ENCODE data around the gene TIMM10B.

The TIMM10B gene, protein sequence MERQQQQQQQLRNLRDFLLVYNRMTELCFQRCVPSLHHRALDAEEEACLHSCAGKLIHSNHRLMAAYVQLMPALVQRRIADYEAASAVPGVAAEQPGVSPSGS

DNA sequence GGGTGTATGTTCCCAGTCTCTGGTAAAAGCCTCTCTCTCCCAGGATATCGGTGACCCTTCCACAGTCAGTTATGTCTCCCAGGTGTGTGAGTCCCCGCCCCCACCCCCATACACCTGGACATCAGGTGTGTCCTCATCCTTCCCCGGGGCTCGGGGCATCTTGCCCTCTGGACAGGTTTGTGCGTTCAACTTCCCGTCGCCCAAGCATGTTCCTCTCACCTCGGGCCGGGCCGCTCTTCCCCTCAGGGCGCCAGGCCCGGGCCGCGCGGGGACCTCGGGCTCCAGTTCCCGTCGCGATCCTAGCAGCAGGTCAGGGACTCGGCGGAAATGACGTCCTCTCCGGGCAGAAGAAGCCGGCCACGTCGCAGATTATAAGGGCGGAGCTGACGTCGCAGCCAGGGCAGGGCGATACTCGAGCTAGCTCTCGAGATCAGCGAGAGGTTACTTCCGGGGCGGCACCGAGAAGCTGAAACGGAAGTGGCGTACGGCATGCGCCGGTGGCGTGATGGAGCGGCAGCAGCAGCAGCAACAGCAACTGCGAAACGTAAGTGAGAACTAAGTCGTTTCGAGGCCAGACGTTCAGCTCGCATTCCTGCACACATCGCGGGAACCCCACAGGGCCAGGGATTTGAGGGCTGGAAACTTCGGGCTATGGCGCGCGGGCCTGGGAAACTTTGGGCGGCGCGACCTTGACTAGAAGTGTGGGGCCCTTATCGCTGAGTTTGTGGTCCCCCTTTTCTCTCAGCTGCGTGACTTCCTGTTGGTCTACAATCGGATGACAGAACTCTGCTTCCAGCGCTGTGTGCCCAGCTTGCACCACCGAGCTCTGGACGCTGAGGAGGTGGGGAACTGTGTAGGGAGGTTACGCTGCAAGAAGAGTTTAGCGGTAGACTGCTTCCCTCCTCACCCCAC lies at the start of gene TIMM10B, which contains the start of gene ARFIP2:
TSS of gene TIMM10B (plus strand) at position 490 of the 912 bp plus-strand sequence. CDS start at position 506, 16 bp downstream.
TSS of gene ARFIP2 (minus strand) at position 320 of the 912 bp plus-strand sequence. CDS start 910 bp downstream, outside the sequence.
- DNase-seq: peak; percentile 94

DNA sequence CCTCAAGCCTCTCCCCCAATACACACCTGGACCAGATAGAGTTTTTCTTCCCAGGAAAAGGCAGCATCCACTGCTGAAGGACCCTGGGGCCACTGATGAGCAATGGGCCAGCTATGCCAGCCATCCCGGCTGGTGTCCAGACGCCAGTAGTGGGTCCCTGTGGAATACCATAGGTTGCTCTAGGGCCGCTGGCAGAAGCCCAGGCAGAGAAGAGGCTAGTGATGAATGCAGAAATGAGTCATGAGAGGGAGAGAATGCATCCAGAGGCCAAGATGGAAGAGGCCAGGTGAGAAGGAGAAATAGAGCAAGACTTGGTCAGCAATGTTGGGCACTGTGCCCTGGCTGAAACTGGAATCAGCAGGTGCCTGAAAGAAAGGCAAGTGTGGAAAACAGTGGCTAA lies 49.4 kb upstream of the TIMM10B start:
- no peak for DNase-seq

DNA sequence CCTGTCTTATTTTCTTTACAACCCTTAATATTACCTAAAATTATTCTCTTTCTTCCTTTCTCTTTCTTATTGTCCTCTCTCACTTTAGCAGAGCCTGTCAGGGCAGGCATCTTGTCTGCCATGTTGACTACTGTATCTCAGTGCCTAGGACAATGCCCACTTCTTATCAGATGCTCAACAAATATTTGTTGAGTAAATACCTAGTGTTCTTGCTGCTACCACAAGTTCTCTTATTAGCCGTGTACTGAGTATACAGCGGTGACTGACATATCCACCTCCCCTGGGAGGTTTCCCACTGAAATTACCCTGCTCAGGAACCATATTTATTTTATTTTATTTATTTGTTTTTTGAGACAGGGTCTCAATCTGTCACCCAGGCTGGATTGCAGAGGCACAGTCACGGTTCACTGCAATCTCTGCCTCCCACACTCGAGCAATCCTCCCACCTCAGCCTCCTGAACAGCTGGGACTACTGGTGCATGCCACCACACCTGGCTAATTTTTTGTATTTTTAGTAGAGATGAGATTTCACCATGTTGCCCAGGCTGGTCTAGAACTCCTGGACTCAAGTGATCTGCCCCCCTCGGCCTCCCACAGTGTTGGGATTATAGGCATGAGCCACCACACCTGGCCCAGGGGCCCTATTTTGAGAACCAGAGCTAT lies 47.2 kb upstream of the TIMM10B start:
- DNase-seq: no peak

DNA sequence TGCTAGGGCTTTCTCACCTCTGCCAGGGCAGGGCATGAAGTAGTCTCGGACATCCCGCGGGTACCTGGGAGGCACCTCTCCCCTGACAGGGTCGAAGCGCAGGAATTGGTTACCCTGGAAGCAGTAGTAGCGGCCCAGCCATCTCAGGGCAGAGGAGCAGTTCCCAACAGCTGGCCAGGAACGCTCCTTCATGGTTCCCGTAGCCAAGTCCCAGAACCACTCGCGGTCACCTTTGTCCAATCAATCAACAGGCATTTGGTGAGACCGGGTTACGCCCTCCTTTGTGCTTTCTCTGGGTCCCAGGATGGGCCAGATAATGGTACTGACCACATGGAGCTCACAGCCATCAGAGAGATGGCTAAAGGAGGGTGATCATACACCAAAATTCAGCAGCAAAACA lies 43.9 kb upstream of the TIMM10B start:
- DNase-seq: no peak

DNA sequence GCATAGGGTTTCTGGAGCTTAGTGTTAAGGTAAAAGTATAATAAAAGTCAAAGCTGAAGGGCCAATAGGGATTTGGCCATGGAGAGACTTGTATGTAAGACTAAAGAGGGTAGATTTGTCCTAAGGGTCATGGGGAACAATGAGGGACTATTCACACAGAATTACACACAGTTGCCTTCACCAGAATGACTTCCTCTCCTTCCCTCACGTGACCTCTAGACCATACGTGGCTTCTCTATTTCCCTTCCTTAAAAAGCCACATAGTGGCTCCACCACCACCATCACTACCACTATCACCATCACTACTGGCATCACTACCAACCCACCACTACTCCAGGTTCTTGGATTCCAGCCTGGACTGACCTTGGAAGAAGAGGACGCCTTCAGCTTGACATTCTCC lies 43.3 kb upstream of the TIMM10B start:
- no peak for DNase-seq

DNA sequence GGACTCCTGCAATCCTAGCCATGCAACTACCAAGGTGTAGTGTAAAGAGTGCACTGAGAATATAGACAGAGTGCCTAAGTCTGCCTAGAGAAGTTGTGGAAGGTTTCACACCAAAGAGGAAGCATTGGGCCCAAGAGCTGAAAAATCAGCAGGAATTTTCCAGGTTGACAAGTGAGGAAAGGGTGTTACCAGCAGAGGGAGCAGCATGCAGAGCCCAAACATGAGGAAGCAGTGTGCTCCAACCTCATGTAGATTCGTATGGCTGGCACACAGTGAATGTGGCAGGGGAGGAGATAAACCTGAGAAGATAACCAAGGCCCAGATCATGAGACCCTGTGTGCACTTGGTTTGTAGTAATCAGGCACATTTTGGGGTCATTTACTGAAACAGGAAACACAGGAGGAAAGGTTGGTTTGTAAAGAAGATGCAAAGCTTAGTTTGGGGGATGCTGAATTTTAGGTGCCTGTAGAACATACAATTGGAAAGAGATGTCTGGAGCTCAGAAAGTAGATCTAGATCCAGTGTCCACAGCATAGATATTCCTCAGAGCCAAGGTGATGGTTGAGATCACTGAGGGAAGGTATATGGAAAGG lies 42.2 kb upstream of the TIMM10B start:
- DNase-seq: peak; percentile 19

DNA sequence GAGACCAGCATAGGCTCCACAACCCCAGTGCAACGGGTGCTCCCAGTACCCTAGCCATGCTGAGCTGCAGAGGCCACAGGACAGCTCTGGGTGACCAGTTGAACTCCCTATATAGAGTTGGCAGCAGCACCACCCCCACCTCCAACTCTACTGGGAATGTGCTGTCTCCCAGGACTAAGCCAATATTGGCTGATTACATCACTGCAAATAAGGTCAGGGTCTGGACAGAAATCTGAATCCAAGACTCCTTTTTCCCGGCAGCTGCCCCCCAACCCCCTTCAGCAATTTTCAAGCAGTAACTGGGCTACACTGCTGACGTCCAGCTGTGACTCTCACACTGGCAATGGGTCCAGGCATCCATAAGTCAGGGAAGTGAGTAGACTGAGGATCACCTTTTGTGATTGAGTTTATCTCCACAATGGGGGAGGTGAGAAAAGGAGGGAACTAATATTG lies 40.4 kb upstream of the TIMM10B start, which contains the start of gene HPX:
TSS of gene HPX (minus strand) at position 82 of the 453 bp plus-strand sequence. CDS start at position 58, 24 bp downstream.
- no peak for DNase-seq

DNA sequence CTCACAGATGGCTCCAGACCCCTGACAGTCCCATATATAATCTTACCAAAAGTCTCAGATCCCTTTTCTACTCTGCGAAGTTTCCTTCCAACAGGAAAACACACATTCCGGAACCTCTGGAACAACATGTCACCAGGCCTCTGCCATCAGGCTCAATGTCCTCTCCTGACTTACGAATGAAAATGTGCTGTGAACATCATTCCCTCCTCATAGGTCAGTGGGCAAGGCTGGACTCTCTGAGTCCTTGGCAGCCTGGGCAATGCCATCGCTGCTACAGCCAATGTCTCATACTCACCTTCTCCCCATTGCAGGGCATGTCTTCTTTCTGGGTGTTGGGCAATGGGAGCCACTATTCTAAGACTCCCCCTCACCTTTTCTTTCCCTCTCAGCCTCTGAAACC lies 38.9 kb upstream of the TIMM10B start:
- no peak for DNase-seq

DNA sequence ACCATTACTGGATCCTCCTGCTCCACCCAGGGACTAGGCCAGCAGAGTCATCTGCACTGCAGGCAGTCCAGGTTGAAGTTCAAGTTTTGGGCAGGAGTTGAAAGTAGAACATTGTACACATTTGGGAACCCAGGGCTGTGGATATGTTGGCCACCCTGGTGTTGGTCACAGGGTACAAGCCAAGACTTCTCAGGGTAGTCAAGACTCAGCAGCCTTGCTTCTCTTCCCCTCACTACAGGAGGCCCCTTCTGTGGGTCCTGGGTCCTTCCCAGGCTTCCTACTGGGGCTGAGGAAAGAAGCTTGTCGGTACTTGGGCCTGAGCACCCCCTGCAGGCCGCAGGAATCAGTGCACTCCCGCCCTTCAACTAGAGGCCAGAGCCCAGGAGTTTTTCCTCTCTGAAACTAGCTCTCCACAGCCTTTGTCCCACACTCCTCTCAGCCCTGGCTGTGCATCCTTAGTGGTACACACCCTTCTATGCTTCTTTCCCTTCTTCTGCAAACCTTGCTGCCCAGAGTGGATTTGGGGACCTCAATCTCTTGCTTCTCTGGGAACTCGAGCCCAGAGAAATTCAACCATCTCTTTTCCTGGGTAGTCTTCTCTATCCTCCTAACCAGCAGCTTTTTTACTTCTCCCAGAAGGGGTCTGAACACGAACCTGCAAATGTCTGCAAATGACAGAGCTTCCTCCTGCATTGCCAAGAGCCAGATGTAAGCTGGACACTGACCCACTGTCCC lies 37.9 kb upstream of the TIMM10B start:
- peak; percentile 9 for DNase-seq

DNA sequence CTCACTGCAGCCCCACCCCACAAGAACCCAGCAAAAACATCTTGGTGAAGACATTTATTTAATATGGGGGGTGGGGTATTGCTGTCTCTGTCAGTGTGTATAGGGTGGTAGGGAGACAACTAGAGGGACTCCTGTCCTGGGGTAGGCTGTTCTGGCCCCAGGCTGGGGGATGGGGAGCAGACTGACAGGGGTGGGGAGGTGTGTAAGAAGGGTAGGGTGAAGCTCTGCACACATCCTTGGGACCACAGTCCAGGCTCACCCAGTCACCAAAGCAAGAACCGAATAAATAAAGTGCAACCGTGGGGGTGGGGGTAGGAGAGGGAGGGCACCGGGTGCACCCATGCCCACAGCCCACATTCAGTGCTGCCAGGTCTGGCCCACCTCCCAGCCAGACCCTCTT lies 32.7 kb upstream of the TIMM10B start:
- DNase-seq: no peak

DNA sequence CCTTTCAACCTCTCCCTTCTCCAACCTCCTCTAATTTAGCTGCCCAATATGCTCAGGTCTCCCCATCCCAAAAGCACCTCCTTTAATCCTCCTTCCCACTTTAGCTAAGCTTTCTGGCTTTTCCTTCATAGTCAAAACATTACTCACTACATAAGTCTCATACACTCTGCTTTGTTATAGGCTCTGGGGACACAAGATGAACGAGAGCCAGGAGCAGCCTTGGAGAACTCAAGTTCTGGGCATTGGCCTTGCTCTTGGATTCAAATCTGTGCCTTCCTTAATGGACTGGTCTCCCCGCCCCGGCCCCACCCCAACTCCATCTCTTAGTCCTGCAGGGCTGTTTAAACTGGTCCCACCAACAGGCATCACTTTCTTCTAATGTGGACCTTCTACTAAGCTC lies 29.1 kb upstream of the TIMM10B start:
- no peak for DNase-seq

DNA sequence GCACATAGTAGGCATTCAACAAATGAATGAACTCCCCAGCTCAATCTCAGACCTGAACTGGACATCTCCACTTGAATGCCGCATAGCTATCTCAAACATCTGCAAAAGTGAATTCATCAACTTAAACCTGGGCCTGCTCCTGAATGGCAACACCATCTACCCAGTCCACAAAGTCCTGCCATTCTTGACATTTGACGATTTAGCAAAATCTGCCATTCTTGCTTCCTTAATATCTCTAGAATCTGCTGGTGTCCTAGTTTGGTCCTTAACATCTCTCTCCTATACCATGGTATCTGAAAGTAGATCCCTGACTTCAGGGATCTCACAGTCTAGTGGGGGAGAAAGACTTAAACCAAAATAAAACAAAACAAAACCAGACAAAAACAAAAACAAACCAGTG lies 28.1 kb upstream of the TIMM10B start:
- DNase-seq: no peak

DNA sequence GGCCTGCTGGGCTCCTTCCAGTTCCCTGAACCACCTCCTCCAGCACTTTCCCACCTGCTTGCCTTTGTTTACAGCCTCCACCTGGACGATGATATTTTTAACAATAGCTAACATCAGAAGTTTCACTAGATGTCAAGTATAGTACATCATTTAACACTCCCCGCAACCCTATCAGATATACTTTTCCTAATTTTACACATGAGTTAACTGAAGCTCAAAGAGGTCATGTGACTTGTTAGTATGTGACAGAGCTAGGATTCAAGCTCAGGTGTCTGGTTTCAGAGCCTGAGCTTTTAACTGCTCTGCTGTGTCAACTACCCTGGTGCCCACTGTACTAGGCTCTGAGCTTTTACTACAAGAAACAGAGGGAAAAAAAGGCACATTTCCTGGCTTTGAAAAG lies 26.2 kb upstream of the TIMM10B start:
- no peak for DNase-seq

DNA sequence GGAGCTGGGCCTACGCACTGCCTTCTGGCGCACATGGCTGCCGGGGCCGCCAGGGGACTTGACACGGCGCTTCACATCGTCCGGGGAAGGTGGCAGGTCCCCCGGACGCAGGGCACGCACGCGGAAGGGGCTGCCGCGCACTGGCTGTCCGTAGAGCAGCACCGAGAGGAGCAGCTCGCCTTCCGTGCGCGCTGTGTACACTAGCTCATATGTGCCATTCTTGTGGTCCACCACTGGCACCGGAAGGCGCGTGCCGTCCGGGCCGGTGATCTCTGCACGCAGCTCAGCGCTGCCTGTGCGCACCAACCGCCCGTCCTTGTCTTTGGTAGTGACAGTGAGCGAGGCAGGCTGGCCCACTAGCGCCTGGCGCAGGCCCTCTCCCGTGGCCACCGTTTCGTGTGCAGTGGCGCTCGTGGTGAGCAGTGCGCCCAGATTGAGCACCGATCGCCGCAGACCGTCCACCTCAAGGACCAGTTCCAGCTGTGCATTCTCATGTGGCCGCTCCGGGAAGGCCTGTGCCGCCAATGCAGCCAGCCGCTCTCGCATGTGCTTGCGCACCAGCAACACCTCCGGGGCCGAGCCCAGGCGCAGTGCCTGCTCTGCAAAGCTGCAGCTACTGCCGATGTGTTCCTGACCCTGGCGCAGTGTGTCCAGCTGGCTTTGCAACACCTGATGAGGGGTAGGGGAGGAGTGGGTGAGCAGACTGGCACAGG lies 24.8 kb upstream of the TIMM10B start:
- DNase-seq: no peak

DNA sequence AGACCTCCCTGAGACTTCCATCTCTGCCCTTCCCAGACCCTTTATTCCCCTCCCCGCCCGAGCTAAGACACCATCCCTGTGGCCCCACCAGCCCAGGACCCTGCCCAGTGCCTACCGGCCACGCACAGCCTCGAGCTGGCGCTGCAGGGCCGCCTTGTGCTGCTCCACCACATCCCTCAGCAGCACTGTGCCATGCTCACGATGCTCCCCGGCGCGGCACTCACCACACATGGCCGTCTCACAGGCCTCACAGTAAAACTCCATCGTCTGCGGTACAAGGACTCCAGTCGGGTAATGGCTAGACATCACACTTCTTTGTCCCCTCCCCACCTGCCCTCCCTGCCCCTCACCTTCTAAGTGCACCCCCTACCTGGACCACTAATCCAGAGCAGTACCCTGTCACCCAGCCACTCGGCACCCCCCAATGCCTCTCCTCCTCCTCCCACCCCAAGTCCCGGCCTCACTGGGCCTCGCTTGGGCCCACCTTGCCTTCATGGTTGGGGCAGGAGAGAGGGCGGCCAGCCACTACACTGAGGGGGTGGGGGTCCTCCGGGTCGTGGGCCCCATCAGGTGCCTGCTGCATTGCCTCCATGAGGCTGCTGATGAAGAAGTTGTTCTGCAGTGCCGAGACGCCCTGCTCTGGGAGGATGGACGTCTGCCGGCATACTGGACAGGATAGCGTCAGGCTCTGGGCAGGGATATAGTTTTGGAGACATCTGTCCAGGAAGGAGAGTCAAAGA lies 23.6 kb upstream of the TIMM10B start:
- DNase-seq: no peak

DNA sequence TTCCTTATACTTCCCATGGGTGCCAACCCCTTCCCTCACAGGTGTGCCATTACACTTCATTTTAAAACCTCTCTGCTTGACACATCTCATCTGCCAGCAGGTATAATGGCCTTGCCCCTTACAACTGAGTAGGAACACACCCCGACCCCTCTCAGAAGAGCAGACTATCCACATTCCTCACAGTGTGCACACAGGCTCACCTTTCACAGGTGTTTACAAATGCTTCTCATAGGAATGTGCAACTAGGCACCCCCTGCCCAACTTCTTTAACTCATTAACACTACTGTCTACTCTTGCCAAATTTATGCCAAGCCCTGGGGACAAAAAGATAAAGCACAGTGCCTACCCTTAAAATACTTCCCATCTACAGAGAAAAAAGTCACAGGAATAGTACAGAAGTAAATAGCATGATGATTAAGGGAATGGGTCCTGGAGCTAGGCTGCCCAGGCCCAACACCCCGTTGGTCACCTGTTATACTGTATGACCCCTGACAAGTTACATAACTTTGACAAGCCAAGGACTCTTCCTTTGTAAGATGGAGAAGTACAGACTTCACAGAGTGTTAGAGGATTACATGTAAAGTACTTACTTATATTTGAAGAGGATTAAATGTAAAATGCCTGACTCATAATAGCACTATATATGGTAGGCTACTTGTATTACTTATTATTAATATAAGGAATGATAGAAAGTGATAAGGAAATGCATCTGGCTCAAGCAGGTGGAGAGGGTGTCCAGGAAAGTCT lies 22.8 kb upstream of the TIMM10B start:
- DNase-seq: no peak

DNA sequence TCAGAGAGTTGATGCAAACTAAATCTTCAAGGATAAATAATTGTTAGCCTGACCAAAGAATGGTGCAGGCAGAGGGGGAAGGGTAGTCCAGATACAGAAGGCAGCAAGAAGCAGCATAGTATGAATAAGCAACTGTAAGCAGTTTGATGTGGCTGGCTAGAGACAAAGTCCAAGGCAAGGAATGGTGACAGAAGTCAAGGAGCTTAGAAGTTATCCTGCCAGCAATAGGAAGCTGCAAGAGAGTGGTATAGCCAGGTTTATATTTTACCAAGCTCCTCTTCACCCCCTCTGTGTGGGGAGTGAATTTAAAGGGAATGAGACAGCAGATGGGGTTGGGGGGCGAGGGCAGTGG lies 22.2 kb upstream of the TIMM10B start:
- DNase-seq: no peak

DNA sequence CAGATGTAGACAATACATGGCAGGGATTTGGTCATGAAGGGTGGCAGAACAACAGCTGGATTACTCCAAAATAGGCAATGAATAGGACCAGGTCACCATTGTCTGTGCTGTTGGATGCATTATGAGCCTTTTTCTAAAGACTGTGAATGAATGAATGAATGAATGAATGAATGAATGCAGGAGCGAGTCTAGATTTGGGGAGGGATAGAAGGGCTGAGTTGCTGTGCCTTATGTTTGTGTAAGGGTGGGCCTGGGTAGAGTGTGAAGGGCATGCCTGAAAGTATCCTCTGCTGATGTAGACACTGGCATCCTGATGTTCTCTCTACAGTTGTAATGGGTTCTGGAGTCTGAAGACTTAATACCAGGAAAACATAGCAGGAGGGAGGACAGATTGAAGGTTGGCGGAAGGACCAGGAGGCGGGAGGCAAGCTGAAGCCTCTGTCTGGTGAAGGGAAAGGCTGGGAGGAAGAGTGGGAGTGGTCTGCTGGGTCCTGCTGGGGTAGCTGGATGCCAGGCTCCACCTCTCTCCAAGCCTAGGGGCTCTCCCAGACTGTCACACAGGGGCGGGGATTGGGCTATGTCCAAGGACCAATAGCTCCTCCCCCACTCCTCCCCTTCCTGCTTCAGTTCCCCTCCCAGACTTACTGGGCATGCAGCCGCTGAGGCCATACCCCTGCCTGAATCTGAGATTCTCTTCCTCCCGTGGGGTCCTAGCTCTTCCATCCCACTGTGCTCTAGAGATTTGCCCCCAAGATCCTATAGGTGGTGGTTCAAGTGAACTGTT lies 12.4 kb upstream of the TIMM10B start:
- no peak for DNase-seq

DNA sequence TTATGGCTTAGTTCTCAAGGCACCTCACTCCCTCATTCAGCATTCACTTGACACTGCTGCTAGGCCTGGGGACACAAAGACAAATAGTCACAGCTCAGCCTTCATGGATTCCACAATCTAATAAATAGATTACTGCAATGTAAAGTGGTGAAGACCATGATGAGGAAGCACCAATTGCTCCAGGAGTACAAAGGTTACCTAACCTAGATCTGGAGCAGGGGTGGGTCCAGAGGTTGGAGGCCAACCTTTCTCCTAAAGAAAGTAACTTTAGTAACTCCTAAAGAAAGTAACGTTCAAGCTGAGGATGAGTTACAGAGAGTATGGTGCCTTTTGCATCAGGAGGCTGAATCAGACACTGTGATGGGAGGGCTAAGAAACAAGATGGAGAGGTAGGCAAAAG lies 11.7 kb upstream of the TIMM10B start:
- DNase-seq: no peak

DNA sequence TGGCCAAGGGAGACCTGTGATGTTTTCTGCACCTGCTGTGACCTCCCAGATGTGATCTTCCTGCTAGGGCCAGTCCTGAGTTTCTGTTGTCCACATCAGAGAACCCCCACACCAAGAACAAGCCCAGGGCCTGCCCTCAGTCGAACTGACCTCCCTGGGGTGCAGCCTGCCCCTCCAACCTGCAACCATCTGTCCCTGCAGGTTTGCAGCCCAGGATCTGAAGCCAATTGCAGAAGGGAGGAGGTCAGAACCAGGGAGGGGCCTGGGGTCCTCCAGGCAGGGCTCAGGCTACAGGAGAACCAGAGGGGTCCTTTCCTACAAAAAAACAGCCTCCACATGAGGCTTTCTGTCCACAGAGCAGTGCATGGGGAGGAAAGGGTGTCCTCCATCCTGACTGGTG lies 8.4 kb upstream of the TIMM10B start:
- DNase-seq: no peak
